ENCODE results near the gene CCDC57.

CCDC57 gene

DNA sequence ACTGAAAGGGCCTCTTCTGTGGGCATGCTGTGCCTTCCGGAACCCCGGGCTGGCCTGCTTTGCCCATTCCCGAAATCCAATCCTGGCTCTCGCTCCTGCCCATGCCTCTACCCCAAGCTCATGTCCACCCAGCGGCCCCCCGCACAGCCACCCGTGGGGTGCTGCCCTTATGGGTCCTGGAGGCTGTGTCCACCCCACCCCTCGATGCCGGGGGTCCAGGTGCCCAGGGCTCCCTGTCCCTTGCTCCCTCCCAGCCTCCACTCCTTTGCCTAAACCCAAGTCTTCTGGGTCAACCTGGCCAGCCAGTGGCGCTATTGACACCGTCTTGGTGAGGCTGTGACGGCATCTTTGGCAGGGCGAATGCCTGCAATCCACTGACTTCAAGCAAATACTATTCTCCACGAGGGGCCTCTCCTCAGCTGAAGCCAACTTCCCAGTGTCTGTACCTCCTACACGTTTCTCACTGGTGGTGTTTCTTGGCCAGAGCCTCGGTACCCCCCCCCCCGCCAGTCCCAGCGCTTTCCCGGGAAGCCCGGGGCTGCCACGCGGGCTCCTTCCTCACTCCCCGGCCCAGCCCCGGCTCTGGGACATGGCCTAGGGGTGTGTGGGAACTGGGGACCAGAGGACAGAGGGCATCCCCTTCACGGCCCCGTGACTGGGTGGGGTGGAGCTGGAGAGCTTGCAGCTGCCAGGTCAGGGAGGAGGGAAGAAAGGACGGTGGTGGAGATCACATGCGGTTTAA is 134.9 kb downstream of the CCDC57 start:
- no peak for DNase-seq

- no peak for DNase-seq
Observed at GRCh38 chr17:82076785-82077591, 135.7 kb downstream of the CCDC57 start.

- DNase-seq: no peak
Observed at GRCh38 chr17:82076018-82076784, 136.4 kb downstream of the CCDC57 start.

DNA sequence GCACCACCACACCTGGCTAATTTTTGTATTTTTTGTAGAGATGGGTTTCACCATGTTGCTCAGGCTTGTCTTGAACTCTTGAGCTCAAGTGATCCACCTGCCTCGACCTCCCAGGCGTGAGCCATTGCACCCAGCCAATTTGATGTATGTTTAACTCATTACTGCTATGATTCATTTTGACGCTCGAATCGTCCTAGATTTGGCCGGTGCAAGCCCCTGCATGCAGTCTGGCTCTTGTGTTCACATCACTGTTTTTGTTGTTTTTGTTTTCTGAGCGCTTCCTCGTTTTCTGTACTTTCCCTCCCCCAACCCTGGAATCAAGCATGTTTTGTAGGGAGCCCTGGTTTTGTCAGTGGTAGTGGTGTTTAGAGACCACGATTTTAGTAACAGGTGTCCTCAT is 139.2 kb downstream of the CCDC57 start:
- DNase-seq: no peak

DNA sequence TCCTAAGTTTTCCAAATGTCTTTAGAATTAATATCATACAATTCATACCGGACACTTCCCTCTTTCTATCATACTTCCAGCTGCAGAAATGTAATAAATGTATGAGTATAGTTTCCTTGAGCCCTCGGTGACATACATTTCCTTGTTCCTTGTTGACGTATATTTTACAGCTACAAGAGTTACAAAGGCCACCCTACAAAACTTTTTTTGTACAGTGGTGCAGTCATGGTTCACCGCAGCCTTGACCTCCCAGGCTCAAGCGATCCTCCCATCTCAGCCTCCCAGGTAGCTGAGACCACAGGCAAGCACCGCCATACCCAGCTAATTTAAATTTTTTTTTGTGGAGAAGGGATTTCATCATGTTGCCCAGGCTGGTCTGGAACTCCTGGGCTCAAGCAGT is 139.8 kb downstream of the CCDC57 start:
- DNase-seq: no peak

DNA sequence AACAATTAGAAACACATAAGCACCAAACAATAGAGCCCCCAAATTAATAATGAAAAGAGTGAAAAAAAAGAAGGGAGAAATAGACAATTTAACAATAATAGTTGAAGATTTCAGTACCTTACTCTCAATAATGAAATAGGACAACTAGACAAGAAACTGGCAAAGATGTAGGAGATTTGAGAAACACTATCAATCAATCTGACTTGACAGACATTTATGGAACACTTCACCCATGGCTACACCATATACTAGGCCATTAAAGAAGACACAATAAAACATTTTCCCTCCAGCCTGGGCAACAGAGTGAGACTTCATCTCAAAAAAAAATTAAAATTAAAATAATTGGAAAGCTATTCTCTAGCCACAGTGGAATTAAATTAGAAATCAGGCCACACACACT is 142.0 kb downstream of the CCDC57 start:
- no peak for DNase-seq

- DNase-seq: peak; percentile 67
Observed at GRCh38 chr17:82065638-82066303, 146.9 kb downstream of the CCDC57 start, which contains the start of gene DUS1L. TSS of gene DUS1L (minus strand) at chr17:82065804. CDS start at chr17:82065059, 745 bp downstream.

DNA sequence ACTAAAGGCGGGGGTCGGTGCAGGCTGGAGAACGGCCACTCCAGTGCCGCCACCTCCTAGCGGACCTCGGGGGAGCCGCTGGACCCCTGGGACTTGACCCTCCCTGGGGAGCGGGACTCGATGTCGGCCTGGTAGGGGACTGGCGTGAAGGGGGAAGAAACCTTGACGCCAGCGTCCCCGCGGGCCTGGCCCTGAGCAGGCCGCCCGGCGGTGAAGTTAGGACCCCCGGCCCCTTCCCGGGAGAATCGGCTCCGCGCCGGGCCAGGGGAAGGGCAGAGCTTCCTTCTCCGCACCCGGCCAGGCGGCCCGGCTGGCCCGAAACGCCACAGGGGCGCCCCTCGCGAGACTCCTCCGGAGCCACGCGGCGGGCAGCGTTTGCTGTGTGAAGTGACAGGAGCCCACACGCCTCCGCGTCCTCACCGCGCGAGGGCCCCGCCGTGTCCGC is 147.4 kb downstream of the CCDC57 start:
- no peak for DNase-seq

- no peak for DNase-seq
Observed at GRCh38 chr17:82064433-82065192, 148.0 kb downstream of the CCDC57 start.

GRCh38 chr17:82063424-82064415 is 148.9 kb downstream of the CCDC57 start:
- no peak for DNase-seq

GRCh38 chr17:82062984-82063368 is 149.7 kb downstream of the CCDC57 start:
- DNase-seq: no peak

DNA sequence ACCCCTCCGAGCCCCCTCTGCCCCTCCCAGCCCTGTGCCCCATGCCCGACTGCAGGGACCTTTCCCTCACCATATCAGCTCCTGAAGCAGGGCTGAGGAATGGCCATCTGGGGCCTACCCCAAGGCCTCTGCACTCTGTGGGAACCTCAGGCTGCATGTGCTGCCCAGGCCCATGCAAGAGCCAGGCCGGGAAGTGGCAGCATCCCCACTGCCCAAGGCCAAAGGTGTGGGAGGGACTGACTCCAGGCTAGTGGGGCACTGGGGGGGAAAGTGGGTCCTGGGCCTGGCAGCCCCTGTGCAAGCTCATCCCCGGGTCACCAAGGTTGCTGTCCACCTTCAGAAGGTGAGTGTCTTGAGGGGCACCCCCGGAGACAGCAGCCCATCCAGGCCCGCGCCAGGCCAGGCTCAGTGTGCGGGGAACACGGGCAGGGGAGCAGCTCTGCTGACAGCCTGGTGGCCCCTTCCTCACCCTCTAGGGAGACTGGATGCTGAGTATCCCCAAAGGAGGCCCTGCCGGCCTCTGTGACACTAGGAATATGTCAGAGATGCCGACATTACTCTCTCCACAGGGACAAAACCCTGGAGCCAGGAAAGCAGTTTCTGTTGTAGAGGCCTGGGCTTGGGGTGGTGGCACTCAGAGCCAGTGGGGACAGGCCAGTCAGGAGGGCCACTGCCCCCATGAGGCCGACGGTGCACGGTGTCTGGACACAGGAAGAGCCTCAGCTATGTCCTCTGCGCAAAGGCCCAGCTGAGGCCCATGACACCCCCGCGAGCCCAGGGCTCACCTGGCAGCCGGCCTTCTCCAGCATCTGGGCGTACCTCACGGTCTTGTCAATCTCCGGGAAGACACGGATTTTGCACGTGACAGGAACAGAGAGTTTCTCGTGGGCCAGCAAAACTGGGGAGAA is 150.3 kb downstream of the CCDC57 start:
- DNase-seq: no peak

- DNase-seq: no peak
Observed at GRCh38 chr17:82061047-82061925, 151.4 kb downstream of the CCDC57 start.

- no peak for DNase-seq
Observed at GRCh38 chr17:82060614-82061013, 152.0 kb downstream of the CCDC57 start.

- DNase-seq: no peak
Observed at GRCh38 chr17:82060001-82060380, 152.7 kb downstream of the CCDC57 start.

GRCh38 chr17:82059272-82060000 is 153.2 kb downstream of the CCDC57 start:
- DNase-seq: no peak

DNA sequence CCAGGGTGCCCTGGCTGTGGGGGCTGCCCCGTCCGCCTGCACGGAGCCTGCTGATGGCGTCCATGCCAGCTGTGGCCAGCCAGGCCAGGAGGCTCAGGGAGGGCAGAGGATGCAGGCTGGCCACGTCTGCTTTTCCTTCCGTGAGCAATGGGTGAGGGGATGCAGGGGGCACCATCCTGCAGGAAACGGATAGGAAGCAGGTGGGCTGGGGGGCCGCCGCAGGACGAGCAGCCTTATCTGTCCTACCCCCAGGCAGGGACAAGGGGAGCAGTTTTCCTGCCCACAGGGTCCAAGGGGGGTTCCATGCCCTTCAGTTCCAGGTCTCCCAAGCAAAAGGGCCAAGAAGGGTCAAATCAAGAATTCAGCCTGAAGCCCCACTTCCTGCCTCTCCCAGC is 153.8 kb downstream of the CCDC57 start:
- no peak for DNase-seq

All from central memory CD4-positive, alpha-beta T cell (primary cell).